ENCODE results near the gene STARD8. TPM values are rescaled to one million over a fixed set of nuclear protein-coding genes. Genes with fewer than 3 reads are reported as not detected.

The STARD8 gene
- total RNA-seq, 4 donors from 2014 or later, result 10.5 to 35.6 (median 16.9) TPM

GRCh38 chrX:68697465-68698125 is 50.1 kb downstream of the STARD8 start:
- no peak overlapping the region for H3K27ac ChIP-seq
- no peak for DNase-seq
- no peaks in the 10 kb centered on the region for H3K27me3 ChIP-seq
- H3K9me3 ChIP-seq, result no peaks in the 10 kb centered on the region
- intact Hi-C loops (cut with DNase I), result no loop called here
- H3K4me1 ChIP-seq, result no peaks in the 10 kb centered on the region
- no peak overlapping the region for H3K4me3 ChIP-seq (replicated peaks in 1 of 3)
- TF ChIP-seq CTCF (IDR thresholded peaks at IDR 0.05) (no peak), POLR2A (IDR thresholded peaks at IDR 0.05) (no peak)
- 85 to 87% methylated on average over 5 to 6 of the region's 6 CpGs for WGBS, 2 donors
- no peaks in the 10 kb centered on the region for H3K36me3 ChIP-seq

- Histone ChIP-seq H3K36me3 (no peaks in the 10 kb centered on the region), H3K27me3 (no peaks in the 10 kb centered on the region), H3K27ac (no peak overlapping the region), H3K4me3 (replicated peaks in 1 of 3) (no peak overlapping the region), H3K4me1 (no peaks in the 10 kb centered on the region), H3K9me3 (no peaks in the 10 kb centered on the region)
- no peak for DNase-seq
- TF ChIP-seq CTCF (IDR thresholded peaks at IDR 0.05) (no peak), POLR2A (IDR thresholded peaks at IDR 0.05) (no peak)
- WGBS, 2 donors, result 64 to 100% methylated on average over 1 of the region's 2 CpGs
- intact Hi-C loops (cut with DNase I), result no loop called here
These were observed 51.5 kb downstream of the STARD8 start for GRCh38 chrX:68698942-68699341.

- H3K4me3 ChIP-seq (replicated peaks in 1 of 3), result no peak overlapping the region
- H3K9me3 ChIP-seq, result no peaks in the 10 kb centered on the region
- DNase-seq, result peak in 1 of 2 donors; percentile 12
- TF ChIP-seq POLR2A (IDR thresholded peaks at IDR 0.05), result no peak
- TF ChIP-seq CTCF (IDR thresholded peaks at IDR 0.05), result no peak
- no peaks in the 10 kb centered on the region for H3K27me3 ChIP-seq
- WGBS, 2 donors, result 72 to 79% methylated on average over 4 of the region's 7 CpGs
- H3K36me3 ChIP-seq, result no peaks in the 10 kb centered on the region
- peak overlapping the region in 1 of 3 donors; percentile 28 for H3K27ac ChIP-seq
- H3K4me1 ChIP-seq, result no peaks in the 10 kb centered on the region
- intact Hi-C loops (cut with DNase I), result no loop called here
These were observed 52.7 kb downstream of the STARD8 start for GRCh38 chrX:68699960-68700746.

GRCh38 chrX:68703369-68703768 is 55.9 kb downstream of the STARD8 start:
- WGBS, 2 donors, result 38 to 49% methylated on average over 5 of the region's 5 CpGs
- intact Hi-C loops (cut with DNase I), result no loop called here
- TF ChIP-seq POLR2A (IDR thresholded peaks at IDR 0.05), result no peak
- no peak for TF ChIP-seq CTCF (IDR thresholded peaks at IDR 0.05)
- H3K27me3 ChIP-seq, result no peaks in the 10 kb centered on the region
- no peaks in the 10 kb centered on the region for H3K9me3 ChIP-seq
- H3K4me3 ChIP-seq (replicated peaks in 1 of 3), result no peak overlapping the region
- no peak for DNase-seq
- H3K27ac ChIP-seq, result no peak overlapping the region
- H3K4me1 ChIP-seq, result no peaks in the 10 kb centered on the region
- H3K36me3 ChIP-seq, result no peaks in the 10 kb centered on the region

- no peaks in the 10 kb centered on the region for H3K36me3 ChIP-seq
- DNase-seq, result no peak
- peak overlapping the region in 1 of 3 donors; percentile 8 for H3K27ac ChIP-seq
- TF ChIP-seq CTCF (IDR thresholded peaks at IDR 0.05) (no peak), POLR2A (IDR thresholded peaks at IDR 0.05) (no peak)
- WGBS, 2 donors, result 90% methylated on average over 2 of the region's 3 CpGs; no CpG with 5 or more reads in 1 of the 2 donors
- no peaks in the 10 kb centered on the region for H3K4me1 ChIP-seq
- H3K9me3 ChIP-seq, result no peaks in the 10 kb centered on the region
- no peaks in the 10 kb centered on the region for H3K27me3 ChIP-seq
- no peak overlapping the region for H3K4me3 ChIP-seq (replicated peaks in 1 of 3)
- intact Hi-C loops (cut with DNase I), result no loop called here
These were observed 56.4 kb downstream of the STARD8 start for GRCh38 chrX:68703846-68704245.
